CD4-positive, alpha-beta T cell (primary cell): ENCODE data around the gene ZBTB22. TPM values are rescaled to one million over a fixed set of nuclear protein-coding genes. Genes with fewer than 3 reads are reported as not detected.

Experiments used
- ATAC-seq: fragments of 200-7000 bp; cut with Tn5 transposase; one replicate; pipeline ENCODE4 v1.10.0; 2022; ENCODE audit warnings: mild to moderate bottlenecking; ENCODE audit not compliant: poor library complexity
- CTCF ChIA-PET: fragments of 350-600 bp; sonication (Branson Sonifier 250); formaldehyde crosslinking; loops from one replicate; lab custom pipeline; 2021; ENCODE audit warnings: antibody characterized with exemption, inconsistent platforms; lab: Charles Lee
- POLR2A ChIA-PET: fragments of 350-600 bp; sonication (Branson Sonifier 250); formaldehyde crosslinking; loops from one replicate; lab custom pipeline; 2021; ENCODE audit warnings: antibody characterized with exemption, inconsistent platforms; lab: Charles Lee
- DNase-seq, 14 experiments: peaks; one replicate each; pipeline ENCODE4 v3.0.0-alpha.2; 2013 to 2020; ENCODE audit warnings: mixed read lengths in 2 of 14
- H3K27ac ChIP-seq, 2 donors: one replicate each; pipeline versions ENCODE4 v1.5.1 to v1.7.0; 2013; ENCODE audit warnings: low read length in 2 of 2, low read depth in 1 of 2, mild to moderate bottlenecking in 1 of 2
- H3K27me3 ChIP-seq, 2 experiments: 1 replicate in 1 of 2; 2 replicates in 1 of 2; pipeline versions ENCODE4 v1.6.1 to v1.7.0; 2013; ENCODE audit warnings: low read length in 2 of 2, control low read depth in 1 of 2, mild to moderate bottlenecking in 1 of 2, moderate library complexity in 1 of 2; ENCODE audit not compliant: insufficient read depth in 2 of 2, control insufficient read depth in 1 of 2
- H3K36me3 ChIP-seq: one replicate; pipeline ENCODE4 v1.6.1; 2013; ENCODE audit warnings: low read length, control low read depth; ENCODE audit not compliant: insufficient read depth
- H3K4me1 ChIP-seq: one replicate; pipeline ENCODE4 v1.6.1; 2013; ENCODE audit warnings: low read length, control low read depth; ENCODE audit not compliant: insufficient read depth
- H3K4me3 ChIP-seq: one replicate; pipeline ENCODE4 v1.5.1; 2013; ENCODE audit warnings: mild to moderate bottlenecking, low read length, moderate library complexity
- H3K9me3 ChIP-seq, 2 experiments: 1 replicate in 1 of 2; 2 replicates in 1 of 2; pipeline versions ENCODE4 v1.6.1 to v1.7.0; 2013; ENCODE audit warnings: low read length in 2 of 2, mild to moderate bottlenecking in 2 of 2, control low read depth in 1 of 2, moderate library complexity in 1 of 2; ENCODE audit not compliant: control insufficient read depth in 1 of 2, insufficient read depth in 1 of 2
- H3K27ac Mint-ChIP-seq: one replicate; pipeline ENCODE4 v1.8.0; 2020; ENCODE audit warnings: mixed read lengths
- H3K27me3 Mint-ChIP-seq: one replicate; pipeline ENCODE4 v1.8.0; 2021; ENCODE audit warnings: mixed read lengths
- H3K36me3 Mint-ChIP-seq: one replicate; pipeline ENCODE4 v1.8.0; 2021; ENCODE audit warnings: low read depth, mixed read lengths
- H3K4me1 Mint-ChIP-seq: one replicate; pipeline ENCODE4 v1.8.0; 2021; ENCODE audit warnings: low read depth, mixed read lengths
- H3K4me3 Mint-ChIP-seq: one replicate; pipeline ENCODE4 v1.8.0; 2020; ENCODE audit warnings: mild to moderate bottlenecking, mixed read lengths
- H3K9me3 Mint-ChIP-seq: one replicate; pipeline ENCODE4 v1.8.0; 2020; ENCODE audit warnings: mixed read lengths
- intact Hi-C, 2 experiments: fragments of 100-400 bp; cut with DNase I in 1 of 2; cut with micrococcal nuclease in 1 of 2; formaldehyde crosslinking; loops; one replicate each; pipeline versions ENCODE4 v1.15.1 to v1.9.0; 2023 to 2025; cut with DNase I, micrococcal nuclease
- total RNA-seq, 174 experiments: library from RNA in 2 of 174; stranded (reverse) in 2 of 174; gene quantifications; one replicate each; pipeline ENCODE4 v1.2.3 and lab custom pipeline; 2021 to 2026
- TF ChIP-seq, protein P1 (sequence below): fragments of 200-600 bp; IDR thresholded peaks from one replicate; pipeline ENCODE4 v1.8.0; 2022; ENCODE audit warnings: antibody characterized with exemption, mild to moderate bottlenecking

ZBTB22 gene
- total RNA-seq, 2 experiments from 2014 or later, result 11.6 to 13.6 TPM

DNA sequence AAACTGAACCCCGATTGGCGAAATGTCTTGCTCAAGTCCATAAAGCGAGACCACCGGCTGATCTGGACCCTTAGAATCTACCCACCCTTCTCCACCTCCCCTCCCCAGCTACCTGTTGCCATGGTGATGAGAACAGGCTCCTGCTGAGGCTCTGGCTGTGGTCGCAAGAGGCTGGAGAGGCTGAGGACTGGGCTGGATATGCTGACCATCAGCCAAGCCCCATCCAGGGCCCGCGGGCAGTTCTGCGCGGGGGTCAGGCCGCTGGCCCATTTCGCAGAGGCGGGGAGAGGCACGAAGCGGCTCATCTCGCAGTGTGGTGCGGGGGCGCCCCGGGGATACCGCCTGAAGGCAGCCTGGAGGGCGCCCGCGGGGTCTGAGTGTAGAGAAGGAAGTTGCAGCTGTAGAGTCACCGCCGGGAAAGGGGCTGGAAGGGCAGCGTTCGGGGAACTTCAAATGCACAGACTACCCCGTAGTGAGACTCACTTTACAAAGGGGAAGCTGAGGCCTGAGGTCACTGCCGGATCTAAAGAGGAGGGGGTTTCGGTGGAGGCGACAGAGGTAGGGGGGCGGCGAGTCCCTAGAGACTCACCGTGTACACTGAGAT is 4.3 kb downstream of the ZBTB22 start:
- Histone ChIP-seq H3K9me3 (no peaks in the 10 kb centered on the region), H3K27ac (peak overlapping the region; percentile 98 to 99), H3K27me3 (no peaks in the 10 kb centered on the region), H3K4me3 (peak overlapping the region; percentile 79), H3K4me1 (peaks cover 74% of the 10 kb centered on the region), H3K36me3 (peaks cover 44% of the 10 kb centered on the region)
- POLR2A ChIA-PET, result interaction anchor here (0.6 to 4.9 kb wide), 11 partner anchors 9 to 342 kb away, joined by 3 to 84 read pairs (median 6); partner anchors contain the start of genes B3GALT4, PFDN6, RGL2 and RPS18
- Mint-ChIP-seq H3K36me3 (peaks cover 65% of the 10 kb centered on the region), H3K4me3 (peak overlapping the region; percentile 97), H3K9me3 (no peaks in the 10 kb centered on the region), H3K27me3 (no peaks in the 10 kb centered on the region), H3K27ac (peak overlapping the region; percentile 94), H3K4me1 (peaks cover 69% of the 10 kb centered on the region)
- CTCF ChIA-PET, result interaction anchor here (0.8 to 3.0 kb wide), 7 partner anchors 14 to 78 kb away, joined by 3 to 32 read pairs (median 3); partner anchors contain the start of genes KIFC1 and RGL2
- DNase-seq (peak in 9 of 14 experiments; percentile 21 to 73 (median 51)), ATAC-seq (no peak)
- TF ChIP-seq, protein P1, sequence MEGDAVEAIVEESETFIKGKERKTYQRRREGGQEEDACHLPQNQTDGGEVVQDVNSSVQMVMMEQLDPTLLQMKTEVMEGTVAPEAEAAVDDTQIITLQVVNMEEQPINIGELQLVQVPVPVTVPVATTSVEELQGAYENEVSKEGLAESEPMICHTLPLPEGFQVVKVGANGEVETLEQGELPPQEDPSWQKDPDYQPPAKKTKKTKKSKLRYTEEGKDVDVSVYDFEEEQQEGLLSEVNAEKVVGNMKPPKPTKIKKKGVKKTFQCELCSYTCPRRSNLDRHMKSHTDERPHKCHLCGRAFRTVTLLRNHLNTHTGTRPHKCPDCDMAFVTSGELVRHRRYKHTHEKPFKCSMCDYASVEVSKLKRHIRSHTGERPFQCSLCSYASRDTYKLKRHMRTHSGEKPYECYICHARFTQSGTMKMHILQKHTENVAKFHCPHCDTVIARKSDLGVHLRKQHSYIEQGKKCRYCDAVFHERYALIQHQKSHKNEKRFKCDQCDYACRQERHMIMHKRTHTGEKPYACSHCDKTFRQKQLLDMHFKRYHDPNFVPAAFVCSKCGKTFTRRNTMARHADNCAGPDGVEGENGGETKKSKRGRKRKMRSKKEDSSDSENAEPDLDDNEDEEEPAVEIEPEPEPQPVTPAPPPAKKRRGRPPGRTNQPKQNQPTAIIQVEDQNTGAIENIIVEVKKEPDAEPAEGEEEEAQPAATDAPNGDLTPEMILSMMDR, result no peak
- intact Hi-C loops, result loop anchor here (1.0 to 5.0 kb wide), 5 partner anchors 14 to 104 kb away; partner anchors contain the start of genes B3GALT4 (in 1 of the 2), CUTA (in 1 of the 2), RPS18 (in 1 of the 2) and VPS52 (in 1 of the 2)

DNA sequence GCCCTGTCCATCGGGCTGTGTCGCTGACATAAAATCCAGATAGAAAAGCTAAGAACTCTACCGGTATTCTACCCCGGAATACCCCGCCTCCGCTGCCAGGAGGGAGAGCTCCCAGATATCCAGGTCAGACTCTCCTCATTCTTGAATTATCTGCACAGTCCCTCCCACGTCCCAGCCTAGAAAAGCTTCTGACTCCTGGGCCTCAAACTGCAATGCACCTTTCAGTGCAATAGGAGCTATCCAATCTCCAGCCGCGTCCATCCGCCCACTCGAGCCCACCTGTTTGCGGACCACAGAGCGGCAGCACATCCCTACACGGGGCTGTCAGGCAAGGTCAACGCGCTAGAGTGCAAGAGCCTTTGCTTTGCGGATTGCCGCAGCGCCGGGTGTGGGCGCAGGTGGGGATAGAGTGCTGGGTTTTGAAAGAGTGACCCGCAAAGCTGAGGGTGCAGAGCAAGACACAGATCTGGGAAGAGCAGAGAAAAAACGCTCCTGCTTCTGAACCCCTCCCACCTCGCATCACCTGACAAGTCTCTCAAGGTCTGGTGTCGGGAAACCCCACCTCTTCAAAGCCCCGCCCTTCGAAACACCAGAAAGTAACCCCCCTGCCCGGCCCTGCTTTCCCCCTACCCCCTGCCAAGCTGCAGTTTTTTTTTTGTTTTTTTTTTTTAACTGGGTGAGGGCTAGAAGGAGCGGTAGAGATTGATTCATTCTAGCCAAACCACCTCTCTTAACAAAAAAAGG is 5.0 kb downstream of the ZBTB22 start:
- H3K27me3 Mint-ChIP-seq, result no peaks in the 10 kb centered on the region
- H3K4me3 ChIP-seq, result peak overlapping the region; percentile 79
- H3K9me3 ChIP-seq, result no peaks in the 10 kb centered on the region
- H3K4me3 Mint-ChIP-seq, result peak overlapping the region; percentile 97
- ChIA-PET CTCF (interaction anchor here (0.8 to 3.0 kb wide), 9 partner anchors 12 to 79 kb away, joined by 3 to 32 read pairs (median 3); partner anchors contain the start of genes KIFC1 and RGL2), POLR2A (interaction anchor here (0.6 to 4.9 kb wide), 10 partner anchors 9 to 341 kb away, joined by 3 to 84 read pairs (median 8); partner anchors contain the start of genes B3GALT4, PFDN6, RGL2 and RPS18)
- H3K4me1 ChIP-seq, result peaks cover 70% of the 10 kb centered on the region
- H3K27ac Mint-ChIP-seq, result peak overlapping the region; percentile 94
- H3K4me1 Mint-ChIP-seq, result peaks cover 63% of the 10 kb centered on the region
- ATAC-seq (peak; percentile 60), DNase-seq (peak; percentile 75 to 97 (median 82))
- peak overlapping the region; percentile 98 to 99 for H3K27ac ChIP-seq
- intact Hi-C loops, result loop anchor here (1.0 to 5.0 kb wide), 5 partner anchors 13 to 105 kb away; partner anchors contain the start of genes B3GALT4 (in 1 of the 2), CUTA (in 1 of the 2), RPS18 (in 1 of the 2) and VPS52 (in 1 of the 2)
- H3K27me3 ChIP-seq, result no peaks in the 10 kb centered on the region
- H3K36me3 ChIP-seq, result peaks cover 48% of the 10 kb centered on the region
- peaks cover 63% of the 10 kb centered on the region for H3K36me3 Mint-ChIP-seq
- no peaks in the 10 kb centered on the region for H3K9me3 Mint-ChIP-seq
- TF ChIP-seq, protein P1, result no peak

DNA sequence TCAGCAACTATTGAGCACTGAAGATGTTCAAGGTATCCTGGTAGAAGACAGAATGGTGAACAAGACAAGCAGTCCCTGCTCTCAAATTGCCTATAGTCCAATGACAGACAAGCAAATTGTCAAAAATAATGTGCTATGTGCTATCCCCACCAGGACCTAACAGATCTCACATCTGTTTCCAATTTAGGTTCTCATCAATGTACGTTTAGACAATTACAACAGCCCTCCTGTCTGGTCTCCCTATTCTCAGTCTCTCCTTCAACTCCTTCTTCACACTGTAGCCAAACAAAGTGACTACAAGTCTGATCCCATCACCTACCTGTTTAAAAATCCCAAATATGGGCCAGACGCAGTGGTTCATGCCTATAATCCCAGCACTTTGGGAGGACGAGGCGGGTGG is 11.2 kb downstream of the ZBTB22 start:
- ChIA-PET CTCF (interaction anchor here (1.3 kb wide), 1 partner anchor 11 kb away, joined by 3 read pairs; no protein-coding TSS in a partner anchor), POLR2A (interaction anchor here (2.8 kb wide), 1 partner anchor 38 kb away, joined by 12 read pairs; no protein-coding TSS in a partner anchor)
- peak overlapping the region in 1 of 2 donors; percentile 32 for H3K27ac ChIP-seq
- intact Hi-C loops, result no loop called here
- ATAC-seq, result no peak
- H3K9me3 ChIP-seq, result no peaks in the 10 kb centered on the region
- no peaks in the 10 kb centered on the region for H3K27me3 Mint-ChIP-seq
- H3K27ac Mint-ChIP-seq, result peak overlapping the region; percentile 31
- no peaks in the 10 kb centered on the region for H3K9me3 Mint-ChIP-seq
- TF ChIP-seq, protein P1, result no peak
- H3K4me3 ChIP-seq, result no peak overlapping the region
- peaks cover 31% of the 10 kb centered on the region for H3K4me1 Mint-ChIP-seq
- no peak for DNase-seq
- peaks cover 80% of the 10 kb centered on the region for H3K36me3 ChIP-seq
- H3K27me3 ChIP-seq, result no peaks in the 10 kb centered on the region
- H3K4me3 Mint-ChIP-seq, result peak overlapping the region; percentile 25
- peaks cover 47% of the 10 kb centered on the region for H3K4me1 ChIP-seq
- H3K36me3 Mint-ChIP-seq, result peaks cover 66% of the 10 kb centered on the region
